ENCODE data around the gene HOXD8.

Gene HOXD8

GRCh38 chr2:176128982-176129796 is at the start of gene HOXD8:
TSS of gene HOXD8 (plus strand) at chr2:176129705. CDS start at chr2:176130367, 662 bp downstream.
- DNase-seq = no peak

- DNase-seq = no peak
These were observed 49.5 kb upstream of the HOXD8 start for GRCh38 chr2:176079831-176080539.

- no peak for DNase-seq
These were observed 48.7 kb upstream of the HOXD8 start for GRCh38 chr2:176080540-176081375.

GRCh38 chr2:176081376-176081836 is 48.1 kb upstream of the HOXD8 start:
- no peak for DNase-seq

GRCh38 chr2:176081837-176082524 is 47.5 kb upstream of the HOXD8 start:
- no peak for DNase-seq

- no peak for DNase-seq
These were observed 47.0 kb upstream of the HOXD8 start for GRCh38 chr2:176082525-176082823.

- no peak for DNase-seq
These were observed 46.4 kb upstream of the HOXD8 start for GRCh38 chr2:176082824-176083751.

GRCh38 chr2:176083796-176084261 is 45.7 kb upstream of the HOXD8 start, which contains the start of gene EVX2:
TSS of gene EVX2 (minus strand) at chr2:176083962. CDS start at chr2:176083776, 186 bp downstream.
- DNase-seq = no peak

- no peak for DNase-seq
These were observed 44.8 kb upstream of the HOXD8 start for GRCh38 chr2:176084611-176085119.

- no peak for DNase-seq
These were observed 44.3 kb upstream of the HOXD8 start for GRCh38 chr2:176085120-176085788.

GRCh38 chr2:176085861-176086771 is 43.4 kb upstream of the HOXD8 start:
- no peak for DNase-seq

GRCh38 chr2:176087330-176088047 is 42.0 kb upstream of the HOXD8 start:
- DNase-seq = no peak

GRCh38 chr2:176088048-176088936 is 41.2 kb upstream of the HOXD8 start:
- no peak for DNase-seq

- no peak for DNase-seq
These were observed 40.3 kb upstream of the HOXD8 start for GRCh38 chr2:176088937-176089842.

GRCh38 chr2:176089843-176090395 is 39.6 kb upstream of the HOXD8 start:
- DNase-seq = no peak

GRCh38 chr2:176090862-176091261 is 38.6 kb upstream of the HOXD8 start:
- DNase-seq = no peak
